IMR-90 (cell line): Measurements from ENCODE around the gene MMP10. TPM values are rescaled to one million over a fixed set of nuclear protein-coding genes. Genes with fewer than 3 reads are reported as not detected.

ENCODE experiments used
- ATAC-seq: fragments of 200-7000 bp; cut with Tn5 transposase; 2 replicates; pipeline ENCODE4 v1.9.1; 2020; ENCODE audit warnings: low read depth, mild to moderate bottlenecking, moderate library complexity
- Bru-seq: library from RNA; stranded (reverse); fragments of 400-500 nt; gene quantifications from one replicate; lab custom pipeline; 2021; lab: Mats Ljungman, UMichigan
- BruChase-seq, 2 experiments: library from RNA; stranded (reverse); fragments of 400-500 nt; gene quantifications; one replicate each; lab custom pipeline; 2021; lab: Mats Ljungman, UMichigan
- BruUV-seq: library from RNA; stranded (reverse); fragments of 400-500 nt; replicated peaks from 2 replicates; lab custom pipeline; 2021; lab: Mats Ljungman, UMichigan
- CTCF ChIA-PET: fragments of 300-600 bp; formaldehyde crosslinking; extraction: SDS; loops from one replicate; lab custom pipeline; 2021; ENCODE audit warnings: antibody characterized with exemption; lab: Yijun Ruan, JAX
- POLR2A ChIA-PET: fragments of 300-600 bp; sonication (Branson Sonifier 250); formaldehyde crosslinking; loops from one replicate; lab custom pipeline; 2022; ENCODE audit warnings: antibody characterized with exemption; ENCODE audit not compliant: unreplicated experiment; lab: Charles Lee
- DNase-seq: peaks from one replicate; pipeline ENCODE4 v3.0.0; 2013
- H2AFZ ChIP-seq: replicated peaks from 2 replicates; pipeline ENCODE3; 2013; ENCODE audit warnings: low read length, mild to moderate bottlenecking; ENCODE audit not compliant: poor library complexity
- H2AK5ac ChIP-seq: 2 replicates; pipeline ENCODE4 v1.6.1; 2013; ENCODE audit warnings: low read depth, low read length, inconsistent platforms
- H2AK9ac ChIP-seq: replicated peaks from 2 replicates; pipeline ENCODE3; 2013; ENCODE audit warnings: mild to moderate bottlenecking, low read depth, low read length, moderate library complexity; ENCODE audit not compliant: poor library complexity
- H2BK120ac ChIP-seq: 2 replicates; pipeline ENCODE4 v1.6.1; 2013; ENCODE audit warnings: low read depth, low read length, inconsistent platforms
- H2BK15ac ChIP-seq: 3 replicates; pipeline ENCODE4 v1.6.1; 2013; ENCODE audit warnings: low read depth, low read length, inconsistent platforms
- H2BK20ac ChIP-seq: 2 replicates; pipeline ENCODE4 v1.6.1; 2013; ENCODE audit warnings: low read depth, mild to moderate bottlenecking, inconsistent platforms, low read length, moderate library complexity
- H2BK5ac ChIP-seq: 2 replicates; pipeline ENCODE4 v1.6.1; 2013; ENCODE audit warnings: mild to moderate bottlenecking, low read depth, low read length, inconsistent platforms; ENCODE audit not compliant: poor library complexity, severe bottlenecking
- H3K14ac ChIP-seq: replicated peaks from 2 replicates; pipeline ENCODE4 v1.6.1; 2013; ENCODE audit warnings: low read depth, low read length, inconsistent platforms
- H3K18ac ChIP-seq: 2 replicates; pipeline ENCODE4 v1.6.1; 2013; ENCODE audit warnings: low read depth, low read length, control low read depth
- H3K23ac ChIP-seq: 2 replicates; pipeline ENCODE4 v1.6.1; 2013; ENCODE audit warnings: low read depth, low read length, inconsistent platforms
- H3K27ac ChIP-seq: 2 replicates; pipeline ENCODE4 v1.5.1; 2013; ENCODE audit warnings: mild to moderate bottlenecking, control low read depth, low read length; ENCODE audit not compliant: insufficient read depth
- H3K27me3 ChIP-seq: 2 replicates; pipeline ENCODE4 v1.6.1; 2013; ENCODE audit warnings: low read length; ENCODE audit not compliant: control insufficient read depth, insufficient read depth
- H3K36me3 ChIP-seq: 2 replicates; pipeline ENCODE4 v1.6.1; 2013; ENCODE audit warnings: low read length, mixed read lengths; ENCODE audit not compliant: control insufficient read depth, insufficient read depth
- H3K4ac ChIP-seq: 2 replicates; pipeline ENCODE4 v1.6.1; 2013; ENCODE audit warnings: low read depth, low read length, inconsistent platforms
- H3K4me1 ChIP-seq: 2 replicates; pipeline ENCODE4 v1.6.1; 2013; ENCODE audit warnings: low read length, mixed read lengths; ENCODE audit not compliant: control insufficient read depth, insufficient read depth
- H3K4me2 ChIP-seq: 2 replicates; pipeline ENCODE4 v1.6.1; 2013; ENCODE audit warnings: low read depth, mild to moderate bottlenecking, control low read depth, low read length, moderate library complexity
- H3K4me3 ChIP-seq: 2 replicates; pipeline ENCODE4 v1.5.1; 2013; ENCODE audit warnings: low read depth, mild to moderate bottlenecking, control low read depth, low read length, moderate library complexity; ENCODE audit not compliant: insufficient read depth
- H3K56ac ChIP-seq: 2 replicates; pipeline ENCODE4 v1.6.1; 2013; ENCODE audit warnings: low read length, inconsistent platforms; ENCODE audit not compliant: insufficient read depth; ENCODE audit errors: extremely low read depth
- H3K79me1 ChIP-seq, 2 experiments: 2 replicates each; pipeline ENCODE4 v1.6.1; 2013; ENCODE audit warnings: low read length in 2 of 2, inconsistent platforms in 1 of 2, low read depth in 1 of 2
- H3K9ac ChIP-seq: 2 replicates; pipeline ENCODE4 v1.6.1; 2013; ENCODE audit warnings: low read depth, low read length, control low read depth
- H3K9me1 ChIP-seq: 2 replicates; pipeline ENCODE4 v1.6.1; 2013; ENCODE audit warnings: low read length, inconsistent platforms; ENCODE audit not compliant: insufficient read depth
- H3K9me3 ChIP-seq: 2 replicates; pipeline ENCODE4 v1.6.1; 2013; ENCODE audit warnings: low read length; ENCODE audit not compliant: control insufficient read depth, insufficient read depth
- H4K20me1 ChIP-seq: 2 replicates; pipeline ENCODE4 v1.6.1; 2013; ENCODE audit warnings: low read length, inconsistent platforms; ENCODE audit not compliant: insufficient read depth
- H4K5ac ChIP-seq: 2 replicates; pipeline ENCODE4 v1.6.1; 2013; ENCODE audit warnings: mild to moderate bottlenecking, low read depth, low read length, control low read depth
- H4K8ac ChIP-seq, 2 experiments: 2 replicates each; pipeline ENCODE4 v1.6.1; 2013; ENCODE audit warnings: low read depth in 2 of 2, low read length in 2 of 2, control low read depth in 1 of 2, inconsistent platforms in 1 of 2
- H4K91ac ChIP-seq: 2 replicates; pipeline ENCODE4 v1.6.1; 2013; ENCODE audit warnings: low read depth, low read length, inconsistent platforms; ENCODE audit not compliant: insufficient read depth
- BHLHE40 ChIP-seq: fragments of 150-350 bp; IDR thresholded peaks from 2 replicates; pipeline ENCODE4 v1.6.1; 2016; ENCODE audit warnings: mild to moderate bottlenecking, low read depth, low read length
- CEBPB ChIP-seq: IDR thresholded peaks from 2 replicates; pipeline ENCODE4 v1.6.1; 2012; ENCODE audit warnings: low read depth, low read length, improper control_type of control experiment
- CHD1 ChIP-seq: IDR thresholded peaks from 2 replicates; pipeline ENCODE4 v1.6.1; 2012; ENCODE audit warnings: low read depth, low read length, improper control_type of control experiment
- ELK1 ChIP-seq: fragments of 150-350 bp; IDR thresholded peaks from 2 replicates; pipeline ENCODE4 v1.6.1; 2016; ENCODE audit warnings: low read depth, mild to moderate bottlenecking, low read length, moderate library complexity, borderline replicate concordance
- FOS ChIP-seq: fragments of 150-350 bp; IDR thresholded peaks from 2 replicates; pipeline ENCODE4 v1.6.1; 2016; ENCODE audit warnings: low read depth, low read length
- MAZ ChIP-seq: IDR thresholded peaks from 2 replicates; pipeline ENCODE4 v1.6.1; 2012; ENCODE audit warnings: low read depth, mild to moderate bottlenecking, low read length, improper control_type of control experiment, moderate library complexity, borderline replicate concordance
- POLR2A ChIP-seq: IDR thresholded peaks from 2 replicates; pipeline ENCODE4 v1.6.1; 2012; ENCODE audit warnings: mild to moderate bottlenecking, low read depth, low read length
- RAD21 ChIP-seq: IDR thresholded peaks from 2 replicates; pipeline ENCODE4 v1.6.1; 2012; ENCODE audit warnings: low read length, improper control_type of control experiment
- RFX5 ChIP-seq: IDR thresholded peaks from 2 replicates; pipeline ENCODE4 v1.8.0; 2012; ENCODE audit warnings: low read depth, mild to moderate bottlenecking, low read length, moderate library complexity
- SMC3 ChIP-seq: fragments of 150-350 bp; IDR thresholded peaks from 2 replicates; pipeline ENCODE4 v1.6.1; 2016; ENCODE audit warnings: low read depth, mild to moderate bottlenecking, antibody characterized with exemption, low read length, moderate library complexity
- WGBS, 2 experiments: methylation state at CpG; one replicate each; pipeline versions ENCODE4 v1.1.5 to v1.1.7; 2013; ENCODE audit warnings: missing lambda C conversion rate in 2 of 2; ENCODE audit not compliant: insufficient read length in 1 of 2; ENCODE audit errors: extremely low coverage in 2 of 2; 5-methylcytosine and 5-hydroxymethylcytosine counted together
- dilution Hi-C: fragments of 300-500 bp; cut with HindIII; formaldehyde crosslinking; loops from one replicate; pipeline ENCODE4 v1.14.3; 2018; ENCODE audit warnings: low sequenced_read_pairs; ENCODE audit not compliant: unreplicated experiment
- in situ Hi-C: fragments of 300-500 bp; cut with MboI; formaldehyde crosslinking; loops from 3 replicates; pipeline ENCODE4 v1.14.3; 2019; ENCODE audit warnings: low sequenced_read_pairs, inconsistent platforms, mixed read lengths
- intact Hi-C: fragments of 100-400 bp; cut with micrococcal nuclease; formaldehyde crosslinking; loops from 2 replicates; pipeline ENCODE4 v1.10.0; 2022
- long read RNA-seq: library from polyadenylated mRNA; unstranded; transcript quantifications from one replicate; pipeline ENCODE4 v2.0.0, GENCODE V29; 2021; ENCODE audit not compliant: unreplicated experiment
- polyA plus RNA-seq, 3 experiments: library from polyadenylated mRNA; depleted of rRNA; stranded (reverse); fragments of >200 nt; gene quantifications; 2 replicates each; pipeline ENCODE4 v1.2.3, GENCODE V29; 2012; ENCODE audit warnings: low replicate concordance in 1 of 3
- total RNA-seq: library from RNA; depleted of rRNA; stranded (reverse); fragments of >200 nt; gene quantifications from 2 replicates; pipeline ENCODE4 v1.2.3, GENCODE V29; 2012; rRNA removed
- TF ChIP-seq, protein P1 (sequence below): conservative IDR thresholded peaks from 2 replicates; pipeline ENCODE4 v1.5.1; 2012; ENCODE audit warnings: mild to moderate bottlenecking, low read depth, low read length, improper control_type of control experiment
- TF ChIP-seq, protein P2 (sequence below): fragments of 150-350 bp; IDR thresholded peaks from 2 replicates; pipeline ENCODE4 v1.6.1; 2017; ENCODE audit warnings: mild to moderate bottlenecking, antibody characterized with exemption, low read length, low read depth

Gene MMP10
- total RNA-seq (not detected in 2 replicates), polyA plus RNA-seq (2012; rRNA removed) (not detected in 2 replicates), Bru-seq, nascent RNA (not detected), BruChase-seq, experiment 1, labeled RNA remaining after a 6-hour chase (not detected), BruChase-seq, experiment 2, labeled RNA remaining after a 2-hour chase (percentile 8 among the genes with signal in this experiment)
- not detected in 2 replicates for polyA plus RNA-seq (2012; cell fraction: cytosol; rRNA removed)
- not detected in 2 replicates for polyA plus RNA-seq (2012; cell fraction: nucleus; rRNA removed; ENCODE audit: low replicate concordance)
- long read RNA-seq: 0 reads

DNA sequence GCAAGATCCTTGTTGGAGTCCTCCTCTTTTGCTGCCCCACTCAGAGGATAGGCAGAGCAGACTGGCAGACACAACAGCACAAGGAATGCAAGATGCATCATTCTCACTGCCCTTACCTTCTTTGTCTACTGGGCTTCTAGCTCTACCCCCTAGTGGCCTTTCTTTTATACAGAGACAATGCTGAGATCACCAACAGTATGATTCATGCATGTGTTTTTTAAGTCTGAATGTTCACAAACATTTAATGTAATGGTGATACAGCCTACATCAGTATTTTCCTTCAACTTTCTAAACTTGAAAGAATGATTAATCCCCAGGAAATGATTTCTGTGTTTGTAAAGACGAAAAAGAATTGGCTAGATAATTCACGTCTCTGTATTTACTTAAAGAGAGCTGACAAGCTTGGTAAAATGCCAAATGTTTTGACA lies at the start of gene MMP10:
Gene MMP10 (minus strand): TSS at position 138 of the 428 bp plus-strand sequence. CDS start 37 bp downstream, at position 101.
- POLR2A ChIA-PET: no interaction called here
- H2BK20ac ChIP-seq: 0 out of 2 replicates have a peak within 1 kb of the TSS, but pooled peaks have one; percentile 0
- no peak within 1 kb of the TSS for H2BK5ac ChIP-seq
- no peak within 1 kb of the TSS for H3K18ac ChIP-seq
- no peak within 1 kb of the TSS for H3K4me3 ChIP-seq
- no peak within 1 kb of the TSS for H4K8ac ChIP-seq
- no CpG with 5 or more reads among the region's 2 CpGs for WGBS, 2 experiments
- peaks cover 3% of the 10 kb centered on the region; the same call in 1 of the 2 replicates for H3K9me1 ChIP-seq
- BruUV-seq: no TSS peak
- H4K20me1 ChIP-seq: no peaks in the 10 kb centered on the region
- H3K4ac ChIP-seq: no peak within 1 kb of the TSS
- H3K36me3 ChIP-seq: no peaks in the 10 kb centered on the region
- H3K27ac ChIP-seq: no peak within 1 kb of the TSS
- TF ChIP-seq ELK1 (no peak), RFX5 (no peak), RAD21 (peak; percentile 36; the same call in 1 of the 2 replicates), MAZ (no peak), CHD1 (no peak), CEBPB (no peak), SMC3 (peak; percentile 38), BHLHE40 (no peak), FOS (0 out of 2 replicates have a peak, but pooled peaks have one; percentile 18), POLR2A (no peak)
- TF ChIP-seq, protein P1, sequence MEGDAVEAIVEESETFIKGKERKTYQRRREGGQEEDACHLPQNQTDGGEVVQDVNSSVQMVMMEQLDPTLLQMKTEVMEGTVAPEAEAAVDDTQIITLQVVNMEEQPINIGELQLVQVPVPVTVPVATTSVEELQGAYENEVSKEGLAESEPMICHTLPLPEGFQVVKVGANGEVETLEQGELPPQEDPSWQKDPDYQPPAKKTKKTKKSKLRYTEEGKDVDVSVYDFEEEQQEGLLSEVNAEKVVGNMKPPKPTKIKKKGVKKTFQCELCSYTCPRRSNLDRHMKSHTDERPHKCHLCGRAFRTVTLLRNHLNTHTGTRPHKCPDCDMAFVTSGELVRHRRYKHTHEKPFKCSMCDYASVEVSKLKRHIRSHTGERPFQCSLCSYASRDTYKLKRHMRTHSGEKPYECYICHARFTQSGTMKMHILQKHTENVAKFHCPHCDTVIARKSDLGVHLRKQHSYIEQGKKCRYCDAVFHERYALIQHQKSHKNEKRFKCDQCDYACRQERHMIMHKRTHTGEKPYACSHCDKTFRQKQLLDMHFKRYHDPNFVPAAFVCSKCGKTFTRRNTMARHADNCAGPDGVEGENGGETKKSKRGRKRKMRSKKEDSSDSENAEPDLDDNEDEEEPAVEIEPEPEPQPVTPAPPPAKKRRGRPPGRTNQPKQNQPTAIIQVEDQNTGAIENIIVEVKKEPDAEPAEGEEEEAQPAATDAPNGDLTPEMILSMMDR: peak; percentile 55
- TF ChIP-seq, protein P2, sequence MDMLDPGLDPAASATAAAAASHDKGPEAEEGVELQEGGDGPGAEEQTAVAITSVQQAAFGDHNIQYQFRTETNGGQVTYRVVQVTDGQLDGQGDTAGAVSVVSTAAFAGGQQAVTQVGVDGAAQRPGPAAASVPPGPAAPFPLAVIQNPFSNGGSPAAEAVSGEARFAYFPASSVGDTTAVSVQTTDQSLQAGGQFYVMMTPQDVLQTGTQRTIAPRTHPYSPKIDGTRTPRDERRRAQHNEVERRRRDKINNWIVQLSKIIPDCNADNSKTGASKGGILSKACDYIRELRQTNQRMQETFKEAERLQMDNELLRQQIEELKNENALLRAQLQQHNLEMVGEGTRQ: no peak
- in situ Hi-C loops (no loop called here), intact Hi-C loops (no loop called here), dilution Hi-C loops (no loop called here)
- H3K4me1 ChIP-seq: no peaks in the 10 kb centered on the region
- H2BK120ac ChIP-seq: peak within 1 kb of the TSS; percentile 3; the same call in 1 of the 2 replicates
- 0 out of 2 replicates have a peak within 1 kb of the TSS, but pooled peaks have one; percentile 4 for H3K14ac ChIP-seq
- H3K9ac ChIP-seq: no peak within 1 kb of the TSS
- no peak within 1 kb of the TSS for H3K4me2 ChIP-seq
- ATAC-seq (peak; percentile 95), DNase-seq (peak; percentile 74)
- no peaks in the 10 kb centered on the region for H3K79me1 ChIP-seq
- no peak within 1 kb of the TSS for H2BK15ac ChIP-seq
- no peak within 1 kb of the TSS for H2AK5ac ChIP-seq
- peak within 1 kb of the TSS; percentile 77 for H2AK9ac ChIP-seq
- CTCF ChIA-PET: interaction anchor here (0.9 to 1.3 kb wide), 5 partner anchors 9 to 135 kb away, joined by 3 to 6 read pairs (median 4); partner anchors contain the start of gene MMP1
- H3K9me3 ChIP-seq: no peaks in the 10 kb centered on the region
- H2AFZ ChIP-seq: peak within 1 kb of the TSS; percentile 73
- H4K5ac ChIP-seq: no peak within 1 kb of the TSS
- H3K27me3 ChIP-seq: no peaks in the 10 kb centered on the region
- H3K56ac ChIP-seq: no peak within 1 kb of the TSS
- H4K91ac ChIP-seq: no peak within 1 kb of the TSS
- no peak within 1 kb of the TSS for H3K23ac ChIP-seq
